IMR-90 (cell line): Measurements from ENCODE around the gene LYSMD4. TPM values are rescaled to one million over a fixed set of nuclear protein-coding genes. Genes with fewer than 3 reads are reported as not detected.

Experiments
- ATAC-seq: fragments of 200-7000 bp; cut with Tn5 transposase; 2 replicates; pipeline ENCODE4 v1.9.1; 2020; ENCODE audit warnings: low read depth, mild to moderate bottlenecking, moderate library complexity
- BruUV-seq: library from RNA; stranded (reverse); fragments of 400-500 nt; replicated peaks from 2 replicates; lab custom pipeline; 2021; lab: Mats Ljungman, UMichigan
- CTCF ChIA-PET: fragments of 300-600 bp; formaldehyde crosslinking; extraction: SDS; loops from one replicate; lab custom pipeline; 2021; ENCODE audit warnings: antibody characterized with exemption; lab: Yijun Ruan, JAX
- POLR2A ChIA-PET: fragments of 300-600 bp; sonication (Branson Sonifier 250); formaldehyde crosslinking; loops from one replicate; lab custom pipeline; 2022; ENCODE audit warnings: antibody characterized with exemption; ENCODE audit not compliant: unreplicated experiment; lab: Charles Lee
- DNase-seq: peaks from one replicate; pipeline ENCODE4 v3.0.0; 2013
- H2AFZ ChIP-seq: replicated peaks from 2 replicates; pipeline ENCODE3; 2013; ENCODE audit warnings: low read length, mild to moderate bottlenecking; ENCODE audit not compliant: poor library complexity
- H2AK5ac ChIP-seq: 2 replicates; pipeline ENCODE4 v1.6.1; 2013; ENCODE audit warnings: low read depth, low read length, inconsistent platforms
- H2AK9ac ChIP-seq: replicated peaks from 2 replicates; pipeline ENCODE3; 2013; ENCODE audit warnings: mild to moderate bottlenecking, low read depth, low read length, moderate library complexity; ENCODE audit not compliant: poor library complexity
- H2BK120ac ChIP-seq: 2 replicates; pipeline ENCODE4 v1.6.1; 2013; ENCODE audit warnings: low read depth, low read length, inconsistent platforms
- H2BK15ac ChIP-seq: 3 replicates; pipeline ENCODE4 v1.6.1; 2013; ENCODE audit warnings: low read depth, low read length, inconsistent platforms
- H2BK20ac ChIP-seq: 2 replicates; pipeline ENCODE4 v1.6.1; 2013; ENCODE audit warnings: low read depth, mild to moderate bottlenecking, inconsistent platforms, low read length, moderate library complexity
- H2BK5ac ChIP-seq: 2 replicates; pipeline ENCODE4 v1.6.1; 2013; ENCODE audit warnings: mild to moderate bottlenecking, low read depth, low read length, inconsistent platforms; ENCODE audit not compliant: poor library complexity, severe bottlenecking
- H3K14ac ChIP-seq: replicated peaks from 2 replicates; pipeline ENCODE4 v1.6.1; 2013; ENCODE audit warnings: low read depth, low read length, inconsistent platforms
- H3K18ac ChIP-seq: 2 replicates; pipeline ENCODE4 v1.6.1; 2013; ENCODE audit warnings: low read depth, low read length, control low read depth
- H3K23ac ChIP-seq: 2 replicates; pipeline ENCODE4 v1.6.1; 2013; ENCODE audit warnings: low read depth, low read length, inconsistent platforms
- H3K27ac ChIP-seq: 2 replicates; pipeline ENCODE4 v1.5.1; 2013; ENCODE audit warnings: mild to moderate bottlenecking, control low read depth, low read length; ENCODE audit not compliant: insufficient read depth
- H3K27me3 ChIP-seq: 2 replicates; pipeline ENCODE4 v1.6.1; 2013; ENCODE audit warnings: low read length; ENCODE audit not compliant: control insufficient read depth, insufficient read depth
- H3K36me3 ChIP-seq: 2 replicates; pipeline ENCODE4 v1.6.1; 2013; ENCODE audit warnings: low read length, mixed read lengths; ENCODE audit not compliant: control insufficient read depth, insufficient read depth
- H3K4ac ChIP-seq: 2 replicates; pipeline ENCODE4 v1.6.1; 2013; ENCODE audit warnings: low read depth, low read length, inconsistent platforms
- H3K4me1 ChIP-seq: 2 replicates; pipeline ENCODE4 v1.6.1; 2013; ENCODE audit warnings: low read length, mixed read lengths; ENCODE audit not compliant: control insufficient read depth, insufficient read depth
- H3K4me2 ChIP-seq: 2 replicates; pipeline ENCODE4 v1.6.1; 2013; ENCODE audit warnings: low read depth, mild to moderate bottlenecking, control low read depth, low read length, moderate library complexity
- H3K4me3 ChIP-seq: 2 replicates; pipeline ENCODE4 v1.5.1; 2013; ENCODE audit warnings: low read depth, mild to moderate bottlenecking, control low read depth, low read length, moderate library complexity; ENCODE audit not compliant: insufficient read depth
- H3K56ac ChIP-seq: 2 replicates; pipeline ENCODE4 v1.6.1; 2013; ENCODE audit warnings: low read length, inconsistent platforms; ENCODE audit not compliant: insufficient read depth; ENCODE audit errors: extremely low read depth
- H3K79me1 ChIP-seq, 2 experiments: 2 replicates each; pipeline ENCODE4 v1.6.1; 2013; ENCODE audit warnings: low read length in 2 of 2, inconsistent platforms in 1 of 2, low read depth in 1 of 2
- H3K9ac ChIP-seq: 2 replicates; pipeline ENCODE4 v1.6.1; 2013; ENCODE audit warnings: low read depth, low read length, control low read depth
- H3K9me1 ChIP-seq: 2 replicates; pipeline ENCODE4 v1.6.1; 2013; ENCODE audit warnings: low read length, inconsistent platforms; ENCODE audit not compliant: insufficient read depth
- H3K9me3 ChIP-seq: 2 replicates; pipeline ENCODE4 v1.6.1; 2013; ENCODE audit warnings: low read length; ENCODE audit not compliant: control insufficient read depth, insufficient read depth
- H4K20me1 ChIP-seq: 2 replicates; pipeline ENCODE4 v1.6.1; 2013; ENCODE audit warnings: low read length, inconsistent platforms; ENCODE audit not compliant: insufficient read depth
- H4K5ac ChIP-seq: 2 replicates; pipeline ENCODE4 v1.6.1; 2013; ENCODE audit warnings: mild to moderate bottlenecking, low read depth, low read length, control low read depth
- H4K8ac ChIP-seq, 2 experiments: 2 replicates each; pipeline ENCODE4 v1.6.1; 2013; ENCODE audit warnings: low read depth in 2 of 2, low read length in 2 of 2, control low read depth in 1 of 2, inconsistent platforms in 1 of 2
- H4K91ac ChIP-seq: 2 replicates; pipeline ENCODE4 v1.6.1; 2013; ENCODE audit warnings: low read depth, low read length, inconsistent platforms; ENCODE audit not compliant: insufficient read depth
- CEBPB ChIP-seq: IDR thresholded peaks from 2 replicates; pipeline ENCODE4 v1.6.1; 2012; ENCODE audit warnings: low read depth, low read length, improper control_type of control experiment
- CHD1 ChIP-seq: IDR thresholded peaks from 2 replicates; pipeline ENCODE4 v1.6.1; 2012; ENCODE audit warnings: low read depth, low read length, improper control_type of control experiment
- CTCF ChIP-seq: conservative IDR thresholded peaks from 2 replicates; pipeline ENCODE4 v1.5.1; 2012; ENCODE audit warnings: mild to moderate bottlenecking, low read depth, low read length, improper control_type of control experiment
- ELK1 ChIP-seq: fragments of 150-350 bp; IDR thresholded peaks from 2 replicates; pipeline ENCODE4 v1.6.1; 2016; ENCODE audit warnings: low read depth, mild to moderate bottlenecking, low read length, moderate library complexity, borderline replicate concordance
- MAFK ChIP-seq: IDR thresholded peaks from 2 replicates; pipeline ENCODE4 v1.6.1; 2012; ENCODE audit warnings: low read depth, low read length, improper control_type of control experiment
- MAZ ChIP-seq: IDR thresholded peaks from 2 replicates; pipeline ENCODE4 v1.6.1; 2012; ENCODE audit warnings: low read depth, mild to moderate bottlenecking, low read length, improper control_type of control experiment, moderate library complexity, borderline replicate concordance
- MXI1 ChIP-seq: IDR thresholded peaks from 2 replicates; pipeline ENCODE4 v1.6.1; 2012; ENCODE audit warnings: low read depth, mild to moderate bottlenecking, low read length, moderate library complexity, borderline replicate concordance
- NFE2L2 ChIP-seq: fragments of 150-350 bp; IDR thresholded peaks from 2 replicates; pipeline ENCODE4 v1.6.1; 2016; ENCODE audit warnings: low read depth, mild to moderate bottlenecking, low read length
- POLR2A ChIP-seq: IDR thresholded peaks from 2 replicates; pipeline ENCODE4 v1.6.1; 2012; ENCODE audit warnings: mild to moderate bottlenecking, low read depth, low read length
- RAD21 ChIP-seq: IDR thresholded peaks from 2 replicates; pipeline ENCODE4 v1.6.1; 2012; ENCODE audit warnings: low read length, improper control_type of control experiment
- RCOR1 ChIP-seq: IDR thresholded peaks from 2 replicates; pipeline ENCODE4 v1.6.1; 2012; ENCODE audit warnings: mild to moderate bottlenecking, low read length, improper control_type of control experiment; ENCODE audit not compliant: insufficient replicate concordance
- RFX5 ChIP-seq: IDR thresholded peaks from 2 replicates; pipeline ENCODE4 v1.8.0; 2012; ENCODE audit warnings: low read depth, mild to moderate bottlenecking, low read length, moderate library complexity
- SMC3 ChIP-seq: fragments of 150-350 bp; IDR thresholded peaks from 2 replicates; pipeline ENCODE4 v1.6.1; 2016; ENCODE audit warnings: low read depth, mild to moderate bottlenecking, antibody characterized with exemption, low read length, moderate library complexity
- USF2 ChIP-seq: fragments of 150-350 bp; IDR thresholded peaks from 2 replicates; pipeline ENCODE4 v1.6.1; 2017; ENCODE audit warnings: mild to moderate bottlenecking, antibody characterized with exemption, low read length, low read depth
- WGBS, 2 experiments: methylation state at CpG; one replicate each; pipeline versions ENCODE4 v1.1.5 to v1.1.7; 2013; ENCODE audit warnings: missing lambda C conversion rate in 2 of 2; ENCODE audit not compliant: insufficient read length in 1 of 2; ENCODE audit errors: extremely low coverage in 2 of 2; 5-methylcytosine and 5-hydroxymethylcytosine counted together
- dilution Hi-C: fragments of 300-500 bp; cut with HindIII; formaldehyde crosslinking; loops from one replicate; pipeline ENCODE4 v1.14.3; 2018; ENCODE audit warnings: low sequenced_read_pairs; ENCODE audit not compliant: unreplicated experiment
- in situ Hi-C: fragments of 300-500 bp; cut with MboI; formaldehyde crosslinking; loops from 3 replicates; pipeline ENCODE4 v1.14.3; 2019; ENCODE audit warnings: low sequenced_read_pairs, inconsistent platforms, mixed read lengths
- intact Hi-C: fragments of 100-400 bp; cut with micrococcal nuclease; formaldehyde crosslinking; loops from 2 replicates; pipeline ENCODE4 v1.10.0; 2022
- polyA plus RNA-seq, 3 experiments: library from polyadenylated mRNA; depleted of rRNA; stranded (reverse); fragments of >200 nt; gene quantifications; 2 replicates each; pipeline ENCODE4 v1.2.3, GENCODE V29; 2012; ENCODE audit warnings: low replicate concordance in 1 of 3
- total RNA-seq: library from RNA; depleted of rRNA; stranded (reverse); fragments of >200 nt; gene quantifications from 2 replicates; pipeline ENCODE4 v1.2.3, GENCODE V29; 2012

Gene LYSMD4
- total and polyA plus RNA-seq, 2 of the 4 experiments (the other 2 are of a cell fraction): 4.5 to 5.0 TPM

GRCh38 chr15:99706557-99707303, 26.5 kb downstream of the LYSMD4 start:
- Histone ChIP-seq H3K4me3 (no peak overlapping the region), H3K27ac (no peak overlapping the region)
- no peak for TF ChIP-seq NFE2L2
- no peak for TF ChIP-seq SMC3
- no peak for TF ChIP-seq CEBPB
- TF ChIP-seq CTCF: no peak
- TF ChIP-seq RAD21: no peak
- no peak for TF ChIP-seq POLR2A
- no peak for TF ChIP-seq MAZ
- no peak for TF ChIP-seq MXI1
- no peak for TF ChIP-seq CHD1
- no peak for TF ChIP-seq RCOR1
- TF ChIP-seq RFX5: no peak
- no peak for TF ChIP-seq USF2
- no peak for TF ChIP-seq ELK1
- TF ChIP-seq MAFK: no peak

More at GRCh38 chr15:99706557-99707303, 26.5 kb downstream of the LYSMD4 start:
- no TSS peak for BruUV-seq
- Histone ChIP-seq H3K18ac (no peak overlapping the region), H3K9me3 (no peaks in the 10 kb centered on the region), H2BK20ac (no peak overlapping the region), H3K9ac (no peak overlapping the region), H3K4me2 (peak overlapping the region; percentile 10; the same call in 1 of the 2 replicates), H3K4ac (no peak overlapping the region), H2BK5ac (no peak overlapping the region), H4K8ac (no peak overlapping the region; a peak in 1 of 4 replicates), H3K9me1 (peaks cover 8% of the 10 kb centered on the region), H3K23ac (0 out of 2 replicates have a peak overlapping the region, but pooled peaks have one; percentile 10), H3K36me3 (peaks cover 18% of the 10 kb centered on the region), H2AK5ac (peak overlapping the region; percentile 70; the same call in 1 of the 2 replicates), H4K5ac (no peak overlapping the region; the same call in 1 of the 2 replicates), H4K20me1 (peaks cover 6% of the 10 kb centered on the region; the same call in 1 of the 2 replicates), H3K4me1 (peaks cover 15% of the 10 kb centered on the region), H3K27me3 (no peaks in the 10 kb centered on the region), H2AFZ (no peak overlapping the region), H2BK15ac (no peak overlapping the region), H3K79me1 (peaks cover 2 to 17% of the 10 kb centered on the region in 2 experiments; a peak in 2 of 4 replicates), H2BK120ac (no peak overlapping the region), H2AK9ac (no peak overlapping the region), H3K56ac (no peak overlapping the region), H3K14ac (no peak overlapping the region), H4K91ac (peak overlapping the region; percentile 1; the same call in 1 of the 2 replicates)
- no CpG with 5 or more reads among the region's 10 CpGs for WGBS, 2 experiments
- POLR2A ChIA-PET: no interaction called here
- ATAC-seq (no peak), DNase-seq (no peak)
- dilution Hi-C loops: no loop called here
- CTCF ChIA-PET: interaction anchor here (2.1 to 2.2 kb wide), 2 partner anchors 298 to 434 kb away, joined by 8 to 9 read pairs; no protein-coding TSS in a partner anchor
- in situ Hi-C loops: loop anchor here (5.0 kb wide), 1 partner anchor 424 kb away; no protein-coding TSS in a partner anchor
- intact Hi-C loops: no loop called here
